Measurements from ENCODE around the gene POLA2. TPM values are rescaled to one million over a fixed set of nuclear protein-coding genes. Genes with fewer than 3 reads are reported as not detected.
"Not testable (repeated sequence)": the region's sequence is repeated elsewhere in the genome, so short reads cannot be mapped to it uniquely, and the experiment has no call there.

POLA2 gene
- total and polyA plus RNA-seq, 5 experiments from 2014 or later: 9.7 to 24.7 (median 13.5) TPM

DNA sequence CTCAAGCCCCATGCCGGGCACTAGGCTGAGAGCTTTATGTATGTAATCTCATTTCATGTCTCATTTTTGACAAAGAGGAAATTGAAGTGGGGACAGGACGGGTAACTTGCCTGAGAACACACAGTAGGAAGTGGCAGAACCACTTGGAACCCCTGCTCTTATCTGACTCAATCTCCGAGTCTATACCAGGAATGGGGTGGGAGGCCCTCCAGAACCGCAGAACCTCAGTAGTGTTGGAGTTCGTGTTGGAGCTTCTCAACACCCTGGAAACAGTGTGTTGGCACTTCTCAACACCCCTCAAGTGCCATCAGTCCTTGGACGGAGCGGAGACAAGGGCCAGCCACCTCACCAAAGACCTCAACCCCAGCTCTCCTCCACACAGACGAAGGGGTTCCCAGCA is 38.8 kb upstream of the POLA2 start:
- no peak for ATAC-seq
- no peak overlapping the region for H3K27ac Mint-ChIP-seq
- POLR2A ChIA-PET: no interaction called here
- H3K27me3 Mint-ChIP-seq: peaks cover 5 to 19% (median 7%) of the 10 kb centered on the region in 5 donors
- H3K9me3 Mint-ChIP-seq: no peaks in the 10 kb centered on the region
- no peak for DNase-seq
- peaks cover 0 to 6% (median 0%) of the 10 kb centered on the region in 3 donors for H3K36me3 Mint-ChIP-seq
- no peak overlapping the region for H3K4me3 Mint-ChIP-seq
- peaks cover 17 to 25% (median 20%) of the 10 kb centered on the region in 4 donors for H3K4me1 Mint-ChIP-seq

DNA sequence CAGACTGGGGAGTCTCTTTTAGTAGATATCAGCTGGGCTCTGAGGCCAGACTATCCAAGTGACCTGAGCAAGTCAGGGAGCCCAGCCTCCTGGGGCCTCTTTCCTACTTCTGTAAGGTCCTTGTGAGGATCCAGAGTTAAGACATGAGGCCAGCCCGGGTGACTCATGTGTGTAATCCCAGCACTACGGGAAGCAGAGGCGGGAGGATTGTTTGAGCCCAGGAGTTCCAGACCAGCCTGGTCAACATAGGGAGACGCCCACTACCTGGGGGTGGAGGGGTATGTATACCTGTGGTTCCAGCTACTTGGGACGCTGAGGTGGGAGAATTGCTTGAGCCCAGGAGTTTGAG is 36.9 kb upstream of the POLA2 start:
- POLR2A ChIA-PET: interaction anchor here (0.7 to 1.4 kb wide), 2 partner anchors 90 to 104 kb away, joined by 3 to 5 read pairs; partner anchors contain the start of gene CDC42EP2
- no peak for DNase-seq
- Mint-ChIP-seq H3K27me3 (peaks cover 5 to 19% (median 7%) of the 10 kb centered on the region in 5 donors), H3K4me1 (peaks cover 7 to 15% (median 12%) of the 10 kb centered on the region in 4 donors), H3K36me3 (peaks cover 0 to 6% (median 0%) of the 10 kb centered on the region in 3 donors), H3K4me3 (peak overlapping the region in 9 of 10 donors; percentile 32 to 85 (median 79)), H3K9me3 (no peaks in the 10 kb centered on the region), H3K27ac (no peak overlapping the region)
- no peak for ATAC-seq

- Mint-ChIP-seq H3K27ac (peak overlapping the region in 6 of 10 donors; percentile 11 to 67 (median 44)), H3K9me3 (no peaks in the 10 kb centered on the region)
- ATAC-seq: peak; percentile 92 to 97
These were observed 36.3 kb upstream of the POLA2 start for GRCh38 chr11:65225279-65226102.

DNA sequence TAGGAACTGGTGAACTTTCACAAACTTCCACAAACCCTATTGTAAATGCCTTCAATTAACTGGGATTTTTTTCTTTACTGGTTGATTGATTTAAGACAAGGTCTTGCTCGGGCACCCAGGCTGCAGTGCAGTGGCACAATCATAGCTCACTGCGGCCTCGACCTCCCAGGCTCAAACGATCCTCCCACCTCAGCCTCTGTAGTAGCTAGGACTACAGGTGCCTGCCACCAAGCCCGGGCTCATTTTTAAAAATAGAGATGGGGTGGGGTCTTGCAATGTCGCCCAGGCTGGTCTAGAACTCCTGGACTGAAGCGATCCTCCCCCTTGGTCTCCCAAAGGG is 35.7 kb upstream of the POLA2 start:
- no peaks in the 10 kb centered on the region for H3K9me3 Mint-ChIP-seq
- H3K27ac Mint-ChIP-seq: peak overlapping the region in 2 of 10 donors; percentile 31 to 67
- peak in 1 of 2 donors; percentile 10 for ATAC-seq

More at GRCh38 chr11:65225279-65226102, 36.3 kb upstream of the POLA2 start:
- POLR2A ChIA-PET: interaction anchor here (0.6 to 1.4 kb wide), 6 partner anchors 10 to 239 kb away, joined by 3 to 8 read pairs (median 3); partner anchors contain the start of gene CDC42EP2
- Mint-ChIP-seq H3K4me3 (peak overlapping the region; percentile 69 to 85 (median 80)), H3K4me1 (peaks cover 6 to 11% (median 10%) of the 10 kb centered on the region in 4 donors), H3K36me3 (peaks cover 0 to 9% (median 0%) of the 10 kb centered on the region in 3 donors), H3K27me3 (peaks cover 5 to 19% (median 7%) of the 10 kb centered on the region in 5 donors)
- peak; percentile 44 to 82 (median 56) for DNase-seq

DNA sequence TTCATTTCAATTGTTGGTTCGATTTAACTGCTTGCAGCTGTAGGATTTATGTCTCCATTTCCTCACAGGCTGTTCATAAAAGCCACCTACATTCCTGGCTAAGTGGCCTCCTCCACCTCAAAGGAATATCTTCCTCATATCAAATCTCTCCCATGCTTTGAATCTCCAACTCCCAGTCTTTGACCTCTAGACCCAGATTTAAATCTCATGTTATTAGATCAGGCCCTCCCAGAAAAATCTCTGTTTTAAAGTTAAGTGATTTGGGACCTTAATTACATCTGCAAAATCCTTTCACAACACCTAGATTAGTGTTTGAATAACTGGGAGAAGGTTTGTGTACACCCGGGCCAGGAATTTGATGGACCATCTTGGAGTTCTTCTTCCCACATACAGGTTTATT is 33.9 kb upstream of the POLA2 start:
- peaks cover 0 to 9% (median 0%) of the 10 kb centered on the region in 3 donors for H3K36me3 Mint-ChIP-seq
- no peaks in the 10 kb centered on the region for H3K9me3 Mint-ChIP-seq
- peaks cover 5 to 19% (median 7%) of the 10 kb centered on the region in 5 donors for H3K27me3 Mint-ChIP-seq
- peaks cover 4 to 11% (median 10%) of the 10 kb centered on the region in 4 donors for H3K4me1 Mint-ChIP-seq
- no peak for DNase-seq
- POLR2A ChIA-PET: interaction anchor here (1.2 kb wide), 1 partner anchor 87 kb away, joined by 4 read pairs; no protein-coding TSS in a partner anchor
- ATAC-seq: no peak
- H3K4me3 Mint-ChIP-seq: no peak overlapping the region
- no peak overlapping the region for H3K27ac Mint-ChIP-seq

More for the DNA sequence above, 35.7 kb upstream of the POLA2 start:
- POLR2A ChIA-PET: interaction anchor here (0.9 to 1.4 kb wide), 4 partner anchors 11 to 107 kb away, joined by 3 to 8 read pairs (median 4); partner anchors contain the start of gene CDC42EP2
- peaks cover 5 to 19% (median 7%) of the 10 kb centered on the region in 5 donors for H3K27me3 Mint-ChIP-seq
- H3K4me3 Mint-ChIP-seq: peak overlapping the region; percentile 69 to 85 (median 80)
- H3K4me1 Mint-ChIP-seq: peaks cover 5 to 11% (median 10%) of the 10 kb centered on the region in 4 donors
- peaks cover 0 to 9% (median 0%) of the 10 kb centered on the region in 3 donors for H3K36me3 Mint-ChIP-seq
- DNase-seq: no peak

GRCh38 chr11:65236194-65237059 is 25.3 kb upstream of the POLA2 start:
- POLR2A ChIA-PET: no interaction called here
- no peak for DNase-seq
- peaks cover 0 to 4% (median 0%) of the 10 kb centered on the region in 5 donors for H3K27me3 Mint-ChIP-seq
- no peaks in the 10 kb centered on the region for H3K4me1 Mint-ChIP-seq
- no peaks in the 10 kb centered on the region for H3K9me3 Mint-ChIP-seq
- H3K4me3 Mint-ChIP-seq: no peak overlapping the region
- ATAC-seq: no peak
- H3K27ac Mint-ChIP-seq: peak overlapping the region in 1 of 10 donors; percentile 85
- no peaks in the 10 kb centered on the region for H3K36me3 Mint-ChIP-seq

GRCh38 chr11:65238302-65238701 is 23.5 kb upstream of the POLA2 start:
- DNase-seq, H3K36me3 Mint-ChIP-seq, H3K27me3 Mint-ChIP-seq, ATAC-seq, H3K9me3 Mint-ChIP-seq, H3K4me1 Mint-ChIP-seq, H3K4me3 Mint-ChIP-seq, POLR2A ChIA-PET: not testable (repeated sequence)
- H3K27ac Mint-ChIP-seq: peak overlapping the region in 1 of 10 donors; percentile 25

- ATAC-seq (no peak), DNase-seq (no peak)
- Mint-ChIP-seq H3K36me3 (peaks cover 0 to 8% (median 0%) of the 10 kb centered on the region in 3 donors), H3K9me3 (peaks cover 0 to 9% (median 0%) of the 10 kb centered on the region in 9 donors), H3K4me3 (no peak overlapping the region), H3K4me1 (no peaks in the 10 kb centered on the region), H3K27me3 (peaks cover 0 to 4% (median 0%) of the 10 kb centered on the region in 5 donors), H3K27ac (no peak overlapping the region)
- POLR2A ChIA-PET: no interaction called here
These were observed 20.6 kb upstream of the POLA2 start for GRCh38 chr11:65241134-65241533.

DNA sequence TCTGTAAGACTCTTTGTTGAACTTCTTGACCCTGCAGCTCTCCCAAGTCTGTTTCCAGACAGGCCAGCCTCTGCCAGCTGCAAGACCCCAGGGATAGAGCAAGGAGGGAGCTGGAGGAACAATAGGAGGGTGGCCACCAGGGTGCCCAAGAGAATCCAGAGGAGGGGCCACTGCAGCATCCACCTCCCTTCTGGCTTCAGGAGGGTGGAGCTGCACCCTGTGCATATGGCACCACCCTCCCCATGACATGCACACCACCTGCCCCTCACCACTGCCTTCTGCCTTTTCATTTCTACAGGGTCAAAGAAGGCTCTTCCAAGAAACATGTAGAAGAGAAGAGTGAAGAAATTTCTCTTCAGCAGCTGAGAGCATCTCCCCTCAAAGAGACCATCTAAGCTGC is 20.1 kb upstream of the POLA2 start:
- ATAC-seq (no peak), DNase-seq (no peak)
- Mint-ChIP-seq H3K27me3 (peaks cover 0 to 4% (median 0%) of the 10 kb centered on the region in 5 donors), H3K4me1 (no peaks in the 10 kb centered on the region), H3K36me3 (peaks cover 0 to 8% (median 0%) of the 10 kb centered on the region in 3 donors), H3K4me3 (no peak overlapping the region), H3K9me3 (peaks cover 0 to 9% (median 0%) of the 10 kb centered on the region in 9 donors), H3K27ac (peak overlapping the region in 1 of 10 donors; percentile 44)
- POLR2A ChIA-PET: interaction anchor here (0.6 kb wide), 1 partner anchor 151 kb away, joined by 5 read pairs; no protein-coding TSS in a partner anchor

- POLR2A ChIA-PET: no interaction called here
- Mint-ChIP-seq H3K27me3 (peaks cover 0 to 4% (median 0%) of the 10 kb centered on the region in 5 donors), H3K36me3 (peaks cover 0 to 8% (median 0%) of the 10 kb centered on the region in 3 donors), H3K4me3 (no peak overlapping the region), H3K9me3 (peaks cover 0 to 9% (median 0%) of the 10 kb centered on the region in 9 donors), H3K27ac (no peak overlapping the region), H3K4me1 (no peaks in the 10 kb centered on the region)
- DNase-seq (no peak), ATAC-seq (no peak)
These were observed 19.4 kb upstream of the POLA2 start for GRCh38 chr11:65242389-65242788.

- Mint-ChIP-seq H3K4me3 (no peak overlapping the region), H3K36me3 (peaks cover 0 to 8% (median 0%) of the 10 kb centered on the region in 3 donors), H3K27ac (no peak overlapping the region), H3K9me3 (peaks cover 0 to 9% (median 0%) of the 10 kb centered on the region in 9 donors), H3K27me3 (peaks cover 0 to 4% (median 0%) of the 10 kb centered on the region in 5 donors), H3K4me1 (no peaks in the 10 kb centered on the region)
- POLR2A ChIA-PET: interaction anchor here (0.6 kb wide), 1 partner anchor 78 kb away, joined by 3 read pairs; no protein-coding TSS in a partner anchor
- DNase-seq (no peak), ATAC-seq (no peak)
These were observed 18.0 kb upstream of the POLA2 start for GRCh38 chr11:65243797-65244196.

DNA sequence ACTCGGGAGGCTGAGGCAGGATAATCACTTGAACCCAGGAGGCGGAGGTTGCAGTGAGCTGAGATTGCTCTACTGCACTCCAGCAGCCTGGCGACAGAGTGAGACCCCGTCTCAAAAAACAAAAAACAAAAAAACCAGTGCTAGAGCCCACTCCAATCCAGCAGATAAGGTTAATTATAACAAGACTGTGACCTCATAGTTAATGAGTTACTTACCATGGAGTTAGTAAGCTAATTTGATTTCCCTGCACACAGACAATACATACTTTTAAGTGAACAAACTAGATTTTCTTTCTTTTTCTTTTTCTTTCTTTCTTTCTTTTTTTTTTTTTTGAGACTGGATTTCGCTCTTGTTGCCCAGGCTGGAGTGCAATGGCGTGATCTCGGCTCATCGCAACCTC is 16.7 kb upstream of the POLA2 start:
- POLR2A ChIA-PET: interaction anchor here (0.6 kb wide), 1 partner anchor 33 kb away, joined by 3 read pairs; no protein-coding TSS in a partner anchor
- not testable (repeated sequence) for H3K4me1 Mint-ChIP-seq, H3K27ac Mint-ChIP-seq, H3K9me3 Mint-ChIP-seq, ATAC-seq, H3K36me3 Mint-ChIP-seq, DNase-seq, H3K4me3 Mint-ChIP-seq, H3K27me3 Mint-ChIP-seq
